SH-SY5Y (cell line): ENCODE data around the gene TMEM187.

Experiments
- GATA2 ChIP-seq: IDR thresholded peaks from 2 replicates; pipeline ENCODE4 v1.6.1; 2011; ENCODE audit warnings: mild to moderate bottlenecking, low read depth, low read length
- GATA3 ChIP-seq: IDR thresholded peaks from 2 replicates; pipeline ENCODE4 v1.6.1; 2011; ENCODE audit warnings: low read depth, mild to moderate bottlenecking, low read length, moderate library complexity

Gene TMEM187

DNA sequence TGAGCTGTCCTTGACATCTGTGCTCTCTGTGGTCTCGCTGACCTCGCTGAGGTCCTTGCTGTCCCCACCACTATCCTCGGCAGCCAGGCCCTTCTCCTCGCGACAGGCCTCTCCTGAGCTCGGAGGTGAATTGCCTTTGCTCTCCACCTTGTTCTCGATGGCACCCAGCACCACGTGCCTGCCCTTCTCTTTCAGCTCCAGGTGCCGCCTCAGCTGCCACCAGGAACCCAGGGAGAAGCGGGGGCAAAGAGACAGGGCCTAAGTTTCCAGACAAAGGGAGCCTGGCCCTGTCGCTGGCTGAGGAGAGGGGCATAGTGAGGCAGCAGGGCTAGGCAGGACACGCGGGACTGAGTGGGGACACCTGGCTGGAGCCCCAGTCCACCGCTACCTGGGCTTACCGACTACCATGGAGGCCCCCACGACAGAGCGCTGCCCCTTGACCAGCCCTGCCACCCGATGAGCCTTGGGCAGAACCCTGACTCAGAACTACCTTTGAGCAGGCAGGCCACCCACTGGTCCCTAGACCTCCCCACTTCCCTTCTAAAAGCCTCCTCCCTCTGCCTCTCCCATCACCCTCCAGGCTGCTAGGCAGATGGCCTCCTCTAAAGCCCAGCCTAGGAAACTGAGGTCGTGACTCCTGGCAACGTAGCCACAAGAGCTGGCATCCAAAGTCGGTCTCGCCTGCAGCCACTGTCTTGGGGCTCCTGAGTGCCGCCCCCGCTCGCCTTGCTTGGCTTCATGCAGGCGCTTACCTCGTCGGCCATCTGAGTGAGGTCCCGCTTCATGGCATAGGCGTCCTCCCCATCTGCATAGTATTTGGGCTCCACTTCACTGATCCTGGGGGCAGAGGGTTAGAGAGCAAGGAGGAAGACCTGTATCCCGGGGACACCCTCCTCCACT is 42.3 kb upstream of the TMEM187 start:
- TF ChIP-seq GATA2 (no peak), GATA3 (no peak)

DNA sequence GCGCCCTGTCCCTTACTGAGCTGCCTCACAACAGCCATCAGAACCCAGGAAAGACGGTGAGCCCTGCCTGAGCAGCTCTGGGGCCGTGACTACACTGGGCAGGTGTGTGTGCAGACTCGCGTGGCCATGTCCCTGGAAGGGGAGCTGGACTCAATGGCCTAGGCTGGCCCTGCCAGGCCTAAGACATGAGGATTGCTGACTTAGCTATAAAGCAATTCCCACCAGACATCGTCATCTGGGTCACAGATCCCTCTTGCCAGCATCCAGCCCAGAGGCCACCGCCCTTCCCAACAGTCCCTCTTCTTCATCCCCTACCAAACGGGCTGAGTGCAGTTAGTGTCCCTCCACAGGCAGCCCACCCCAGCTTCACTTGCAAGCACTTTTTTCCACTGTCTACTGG is 41.4 kb upstream of the TMEM187 start:
- TF ChIP-seq GATA3 (no peak), GATA2 (no peak)

DNA sequence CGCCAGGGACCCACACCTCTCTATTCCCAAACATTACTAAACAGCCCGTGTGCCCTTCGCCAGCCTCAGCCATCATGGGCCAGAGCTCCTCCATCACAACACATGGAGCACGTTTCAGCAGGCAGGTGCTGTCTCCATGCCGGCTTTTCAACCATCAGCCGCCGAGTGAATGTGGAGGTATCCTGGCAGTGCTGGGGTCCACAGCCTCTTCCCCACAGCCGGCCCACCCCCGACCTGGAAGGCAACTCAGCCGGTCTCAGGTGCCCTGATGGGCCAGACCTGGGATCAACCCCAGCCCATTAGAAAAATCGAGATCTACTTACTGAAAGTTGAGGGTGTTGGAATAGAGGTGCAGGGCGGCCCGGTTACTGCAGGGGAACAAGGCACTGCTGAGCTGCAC is 40.8 kb upstream of the TMEM187 start:
- TF ChIP-seq GATA3 (no peak), GATA2 (no peak)

DNA sequence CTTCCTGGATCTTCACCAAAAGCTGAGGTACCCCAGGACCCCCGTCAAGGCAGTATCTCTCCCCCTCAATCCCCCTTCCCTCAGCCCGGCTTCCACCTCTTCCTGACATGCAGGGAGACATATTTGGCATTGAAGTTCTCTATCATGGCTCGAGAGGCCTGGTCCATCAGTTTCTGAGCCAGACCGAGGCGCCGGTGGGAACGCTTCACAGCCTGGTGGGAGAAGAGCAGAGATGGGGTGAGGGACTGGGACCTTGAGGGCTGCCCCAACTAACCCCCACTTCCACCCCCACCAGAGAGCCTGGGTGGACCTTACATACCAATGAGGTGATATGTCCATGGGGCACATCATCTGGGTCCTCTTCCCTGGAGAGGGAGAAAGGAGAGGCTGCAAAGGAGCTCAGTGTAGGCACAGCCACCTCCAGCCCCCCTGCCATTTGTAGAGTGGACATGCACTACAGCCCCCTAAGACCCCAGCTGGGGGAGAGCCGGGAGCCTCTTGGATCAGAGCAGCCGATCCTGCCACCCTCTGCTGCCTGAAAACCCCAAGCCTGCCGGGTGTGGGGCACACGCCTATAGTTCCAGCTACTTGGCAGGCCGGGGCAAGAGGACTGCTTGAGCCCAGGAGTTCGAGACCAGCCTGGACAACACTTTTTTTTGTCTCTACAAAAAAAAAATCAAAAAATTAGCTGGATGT is 40.2 kb upstream of the TMEM187 start:
- TF ChIP-seq GATA3 = no peak
- no peak for TF ChIP-seq GATA2

DNA sequence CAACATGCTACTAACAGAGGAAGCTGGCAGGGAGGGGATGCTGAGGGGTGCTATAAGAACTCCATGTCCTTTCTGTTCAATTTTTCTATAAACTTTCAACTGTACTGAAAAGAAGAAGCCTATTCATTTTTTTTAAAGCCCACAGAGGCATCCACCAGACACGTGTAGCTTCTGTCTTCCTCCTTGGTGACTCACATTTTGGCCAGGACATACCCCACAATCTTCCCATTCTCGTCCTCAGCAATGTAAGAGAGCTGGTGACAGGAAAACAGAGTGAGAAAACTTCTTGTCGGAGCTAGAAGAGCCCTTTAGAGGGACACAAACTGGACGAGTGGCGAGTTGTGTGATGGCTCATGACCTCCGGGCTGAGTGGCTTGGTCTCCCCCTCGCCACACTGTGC is 38.8 kb upstream of the TMEM187 start:
- TF ChIP-seq GATA3 (no peak), GATA2 (no peak)

DNA sequence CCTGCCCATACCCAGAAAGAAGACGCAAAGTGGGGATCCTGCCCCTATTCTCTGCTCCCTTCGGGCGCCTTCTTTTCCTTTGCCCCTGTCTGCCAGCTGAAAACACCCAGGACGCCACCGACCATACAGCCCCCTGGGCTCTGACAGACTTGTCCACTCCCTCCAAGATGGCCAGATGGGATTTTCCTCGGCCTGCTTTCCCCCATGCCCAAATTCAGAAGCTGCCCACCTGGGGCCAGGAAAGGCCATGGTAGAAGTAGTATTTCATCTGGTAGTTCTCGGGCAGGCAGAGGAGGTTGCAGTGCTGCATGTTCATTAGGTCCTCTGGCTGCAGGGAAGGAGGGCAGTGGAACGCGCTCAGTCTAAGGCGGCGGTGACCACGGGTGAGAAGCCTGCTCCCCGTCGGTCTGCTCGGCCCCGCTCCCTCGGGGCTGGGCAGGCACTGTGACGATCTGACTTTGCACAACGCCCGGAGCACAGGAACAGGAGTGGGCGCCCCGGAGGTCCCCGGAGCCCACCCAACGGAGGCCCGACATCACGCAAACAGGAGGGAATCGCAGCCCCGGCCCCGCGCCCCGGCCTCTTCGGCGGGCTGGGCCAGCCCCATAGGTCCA is 38.3 kb upstream of the TMEM187 start:
- TF ChIP-seq GATA2 (no peak), GATA3 (no peak)

DNA sequence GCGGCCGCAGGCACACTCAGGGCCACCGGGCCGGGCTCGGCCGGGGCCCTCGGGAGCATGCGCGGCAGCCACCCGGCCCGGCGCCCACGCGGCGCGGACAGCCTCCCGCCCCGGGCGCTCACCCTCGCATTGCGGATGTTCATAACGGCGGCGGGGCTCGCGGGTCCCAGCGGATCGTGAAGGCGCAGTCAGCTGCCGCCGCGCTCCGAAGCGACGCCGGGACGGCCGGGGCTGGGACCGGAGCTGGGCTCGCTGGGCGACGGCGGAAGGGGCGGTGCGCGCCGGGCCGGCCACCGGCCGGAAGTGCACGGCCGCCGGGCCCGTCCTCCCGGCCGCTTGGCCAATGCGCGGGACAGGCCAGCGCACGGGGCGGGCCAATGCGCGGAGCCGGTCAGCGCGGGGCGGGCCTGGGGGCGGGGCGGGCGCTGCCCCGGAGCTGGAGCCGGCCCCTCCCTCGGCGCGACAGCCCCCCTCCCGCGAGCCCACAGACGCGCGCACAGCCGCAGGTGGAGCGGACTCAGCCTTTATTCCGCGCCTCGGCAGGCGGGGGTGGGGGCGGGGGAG is 37.7 kb upstream of the TMEM187 start, which contains the start of gene NAA10:
Gene NAA10, minus strand, starts transcription at position 276 of the 564 bp plus-strand sequence. Its CDS starts 133 bp downstream, at position 143.
- no peak for TF ChIP-seq GATA3
- no peak for TF ChIP-seq GATA2

DNA sequence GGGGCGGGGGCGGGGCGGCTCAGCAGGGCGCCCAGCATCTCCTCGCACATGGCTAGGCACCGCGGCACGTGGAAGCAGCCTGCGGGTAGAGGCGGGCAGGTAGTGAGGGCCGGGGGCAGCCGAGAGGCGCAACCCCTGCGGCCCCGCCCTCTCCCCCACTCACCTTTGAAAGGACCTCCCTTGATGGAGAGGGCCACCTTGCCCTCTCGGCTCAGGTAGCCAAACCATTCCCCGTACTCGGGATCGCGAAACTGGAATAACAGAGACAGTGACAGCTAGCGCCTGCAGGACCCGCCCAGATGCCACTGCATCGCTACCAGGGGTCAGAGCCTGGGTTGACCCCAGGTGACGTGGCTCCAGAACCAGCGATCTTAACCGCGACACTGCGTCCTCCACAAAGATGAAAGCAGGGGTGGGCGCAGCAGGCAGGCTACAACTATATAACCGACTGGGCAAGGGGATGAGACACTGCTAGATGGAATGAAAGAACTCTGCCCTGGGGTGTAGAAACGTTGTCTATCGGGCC is 37.2 kb upstream of the TMEM187 start:
- TF ChIP-seq GATA2 (no peak), GATA3 (no peak)

DNA sequence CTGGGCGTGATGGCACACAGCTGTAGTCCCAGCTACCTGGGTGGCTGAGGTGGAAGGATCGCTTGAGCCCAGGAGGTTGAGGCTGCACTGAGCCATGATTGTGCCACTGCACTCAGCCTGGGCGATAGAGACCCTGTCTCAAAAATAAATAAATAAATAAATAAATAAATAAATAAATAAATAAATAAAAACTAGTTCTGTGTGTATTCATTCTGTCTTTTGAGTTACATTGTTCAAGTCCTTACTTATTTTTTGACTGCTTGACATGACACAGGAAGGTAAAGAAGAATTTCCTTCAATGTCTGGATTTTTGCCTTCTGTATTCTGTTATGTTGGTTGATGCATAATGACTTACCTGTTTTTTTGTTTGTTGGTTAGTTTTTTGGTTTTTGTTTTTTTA is 35.5 kb upstream of the TMEM187 start:
- TF ChIP-seq GATA3 (no peak), GATA2 (no peak)

DNA sequence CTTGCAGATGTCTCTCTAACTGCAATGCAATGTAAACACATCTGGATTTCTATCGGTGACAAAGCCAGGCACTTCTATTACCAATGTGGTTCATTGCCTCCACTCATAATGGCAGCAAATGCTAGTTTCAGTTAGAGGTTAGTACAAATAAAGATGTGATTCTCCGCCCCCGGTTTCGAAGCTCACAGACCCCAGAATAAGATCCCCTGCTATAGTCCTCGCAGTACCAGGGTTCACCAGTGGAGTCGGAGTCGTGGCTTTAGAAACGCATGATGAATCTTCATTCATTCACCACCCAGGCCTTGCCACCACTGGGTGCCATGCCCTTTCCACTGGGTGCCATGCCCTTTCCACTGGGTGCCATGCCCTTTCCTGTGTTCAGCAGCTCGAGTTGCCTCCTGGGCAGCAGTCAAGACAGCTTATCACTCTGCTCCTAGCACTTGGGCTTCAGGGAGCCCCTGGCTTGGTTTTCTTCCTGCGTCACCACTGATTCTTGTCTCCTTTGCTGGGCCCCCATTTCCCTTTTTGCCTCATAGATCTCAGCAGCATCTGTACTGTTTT is 34.2 kb upstream of the TMEM187 start:
- TF ChIP-seq GATA3 = no peak
- TF ChIP-seq GATA2 = no peak

DNA sequence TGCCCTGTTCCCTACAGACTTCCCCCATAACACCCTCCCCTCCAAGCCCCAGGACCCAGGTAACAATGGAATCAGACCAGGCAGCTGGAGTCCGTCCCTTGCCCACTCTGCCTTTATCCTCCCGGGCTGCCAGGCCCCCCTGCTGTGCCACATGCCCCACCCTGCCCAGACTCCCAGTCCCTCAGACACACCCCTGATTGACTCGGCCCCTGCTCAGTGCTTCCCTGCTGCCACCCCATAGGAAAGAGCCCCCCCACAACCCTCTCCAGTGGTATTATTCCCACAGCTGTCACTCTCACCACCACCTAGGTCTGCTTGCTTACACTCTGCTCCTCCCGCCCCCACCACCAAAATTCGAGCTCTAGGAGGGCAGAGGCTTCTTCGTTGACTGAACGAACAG is 33.0 kb upstream of the TMEM187 start:
- TF ChIP-seq GATA2 (no peak), GATA3 (no peak)

DNA sequence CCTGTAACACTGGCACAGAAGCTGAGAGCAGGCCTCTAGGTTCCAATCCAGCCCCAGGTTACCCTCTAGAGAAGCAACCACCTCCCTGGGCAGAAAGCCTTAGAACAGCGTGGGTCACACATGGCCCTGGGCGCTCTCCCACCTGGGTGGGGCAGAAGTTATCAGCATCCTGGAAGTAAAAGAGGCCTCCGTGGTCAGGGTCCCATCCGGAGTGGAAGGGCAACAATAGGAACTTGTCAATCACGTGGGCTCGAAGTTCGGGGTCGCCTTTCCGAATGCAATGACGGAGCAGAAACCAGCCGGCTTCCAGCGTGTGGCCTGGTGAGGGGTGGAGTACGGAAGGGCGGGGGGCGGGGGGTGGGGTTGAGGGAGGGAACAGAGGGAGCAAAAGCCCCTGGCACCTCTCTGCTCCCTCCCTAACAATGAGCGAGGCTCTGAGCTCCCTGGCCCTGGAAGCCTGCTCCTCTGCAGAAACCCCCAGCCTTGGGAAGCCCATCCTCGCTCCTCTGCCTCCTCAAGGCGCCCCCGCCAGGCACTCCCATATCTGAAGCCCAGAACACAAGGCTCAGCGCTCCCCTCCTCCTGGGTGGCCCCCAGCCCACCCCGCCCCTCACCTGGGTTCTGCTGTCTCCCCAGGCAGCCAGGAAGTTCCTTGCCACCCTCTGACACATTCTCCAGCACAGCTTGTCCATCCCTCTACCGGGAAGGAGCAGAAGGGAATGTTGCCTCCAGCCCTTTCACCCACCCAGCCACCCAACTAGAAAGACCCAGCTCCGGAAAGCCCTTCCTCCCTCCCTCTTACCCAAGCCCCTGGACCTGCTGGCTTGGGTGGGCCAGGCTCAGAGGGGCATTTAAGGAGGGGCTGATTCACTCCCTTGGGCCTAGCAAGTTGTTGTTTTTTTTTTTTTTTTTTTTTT is 31.0 kb upstream of the TMEM187 start:
- TF ChIP-seq GATA3 = no peak
- TF ChIP-seq GATA2 = no peak

DNA sequence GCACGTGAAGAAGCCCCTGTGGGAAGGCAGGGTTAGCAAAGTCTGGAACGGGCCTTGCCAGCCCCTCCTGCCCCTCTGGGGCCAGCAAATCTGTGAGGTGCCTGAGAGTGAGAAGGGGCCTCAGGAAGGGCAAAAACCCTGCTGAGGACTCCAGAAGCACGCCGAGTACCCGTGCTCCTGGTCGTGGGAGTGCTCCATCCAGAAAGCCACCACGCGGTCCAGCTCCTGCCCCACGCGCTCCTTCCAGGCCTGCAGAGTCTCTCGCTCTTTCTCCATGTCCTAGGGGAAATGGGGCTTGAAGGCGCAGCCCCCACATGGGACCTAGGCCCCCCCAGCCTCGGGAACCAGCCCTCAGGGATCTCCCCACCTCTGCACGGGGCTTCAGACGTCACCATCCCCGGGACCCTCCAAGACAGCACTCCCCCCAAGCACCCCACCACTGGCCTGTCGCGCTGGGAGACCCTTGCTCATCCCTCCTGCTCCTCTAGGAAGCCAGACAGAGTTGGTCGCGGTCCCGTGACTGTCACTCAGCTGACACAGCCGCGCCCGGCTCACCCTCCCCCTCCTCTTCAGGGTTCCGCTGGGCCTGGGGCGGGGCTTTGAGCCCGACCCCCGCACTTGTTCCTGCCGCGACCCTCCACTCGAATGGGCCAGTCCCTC is 28.3 kb upstream of the TMEM187 start, which contains the start of gene RENBP:
Gene RENBP, minus strand, starts transcription at position 504 of the 660 bp plus-strand sequence. Its CDS starts 33 bp downstream, at position 471.
- TF ChIP-seq GATA3 (no peak), GATA2 (no peak)
